MM.1S (cell line): ENCODE data around the gene KDM2A.

ENCODE experiments used
- DNase-seq: peaks from one replicate; pipeline ENCODE4 v3.0.0-alpha.2; 2015
- H2AFZ ChIP-seq: fragments of 300-600 bp; sonication (generic); 2 replicates; pipeline ENCODE4 v1.6.0; 2016; ENCODE audit warnings: antibody characterized with exemption, low read length
- H3F3A ChIP-seq: fragments of 300-600 bp; sonication (generic); 2 replicates; pipeline ENCODE4 v1.6.1; 2016; ENCODE audit warnings: mild to moderate bottlenecking, antibody characterized with exemption, low read length, moderate library complexity, mixed read lengths; ENCODE audit not compliant: insufficient read depth
- H3K27ac ChIP-seq: fragments of 300-600 bp; sonication (generic); 2 replicates; pipeline ENCODE4 v1.5.1; 2016; ENCODE audit warnings: mild to moderate bottlenecking, low read length
- H3K27me3 ChIP-seq: fragments of 300-600 bp; sonication (generic); replicated peaks from 2 replicates; pipeline ENCODE4 v1.6.0; 2016; ENCODE audit warnings: low read length; ENCODE audit not compliant: insufficient read depth
- H3K36me3 ChIP-seq: fragments of 300-600 bp; sonication (generic); replicated peaks from 2 replicates; pipeline ENCODE4 v1.6.1; 2016; ENCODE audit warnings: mild to moderate bottlenecking, low read length, mixed read lengths; ENCODE audit not compliant: insufficient read depth
- H3K4me1 ChIP-seq: fragments of 300-600 bp; sonication (generic); 2 replicates; pipeline ENCODE4 v1.6.1; 2016; ENCODE audit warnings: low read length, mixed read lengths
- H3K4me2 ChIP-seq: fragments of 300-600 bp; sonication (generic); 2 replicates; pipeline ENCODE4 v1.6.0; 2016; ENCODE audit warnings: low read depth, low read length
- H3K4me3 ChIP-seq: fragments of 300-600 bp; sonication (generic); 2 replicates; pipeline ENCODE4 v1.5.1; 2016; ENCODE audit warnings: low read length, mixed read lengths
- H3K79me2 ChIP-seq: fragments of 300-600 bp; sonication (generic); 2 replicates; pipeline ENCODE4 v1.6.1; 2016; ENCODE audit warnings: mixed run types, low read length, mixed read lengths
- H3K9ac ChIP-seq: fragments of 300-600 bp; sonication (generic); 2 replicates; pipeline ENCODE4 v1.6.1; 2016; ENCODE audit warnings: low read length, mixed read lengths
- H3K9me2 ChIP-seq: fragments of 300-600 bp; sonication (generic); replicated peaks from 2 replicates; pipeline ENCODE4 v1.6.1; 2016; ENCODE audit warnings: mild to moderate bottlenecking, low read length, mixed read lengths; ENCODE audit not compliant: insufficient read depth
- H3K9me3 ChIP-seq: fragments of 300-600 bp; sonication (generic); replicated peaks from 2 replicates; pipeline ENCODE4 v1.6.1; 2016; ENCODE audit warnings: mild to moderate bottlenecking, low read length, mixed read lengths; ENCODE audit not compliant: insufficient read depth
- H4K20me1 ChIP-seq: fragments of 300-600 bp; sonication (generic); 2 replicates; pipeline ENCODE4 v1.6.1; 2016; ENCODE audit warnings: mild to moderate bottlenecking, low read length, moderate library complexity, mixed read lengths; ENCODE audit not compliant: insufficient read depth
- EZH2 ChIP-seq: fragments of 300-600 bp; sonication (generic); optimal IDR thresholded peaks from 2 replicates; pipeline ENCODE3; 2017; ENCODE audit warnings: low read depth, mild to moderate bottlenecking, antibody characterized with exemption, low read length, mixed read lengths
- EZH2phosphoT487 ChIP-seq: fragments of 300-600 bp; sonication (generic); IDR thresholded peaks from 2 replicates; pipeline ENCODE4 v1.6.1; 2018; ENCODE audit warnings: antibody characterized with exemption, low read length
- TF ChIP-seq, protein P1 (sequence below): fragments of 300-600 bp; sonication (generic); IDR thresholded peaks from 2 replicates; pipeline ENCODE4 v1.5.1; 2016; ENCODE audit warnings: antibody characterized with exemption, low read length, mixed read lengths

The KDM2A gene

DNA sequence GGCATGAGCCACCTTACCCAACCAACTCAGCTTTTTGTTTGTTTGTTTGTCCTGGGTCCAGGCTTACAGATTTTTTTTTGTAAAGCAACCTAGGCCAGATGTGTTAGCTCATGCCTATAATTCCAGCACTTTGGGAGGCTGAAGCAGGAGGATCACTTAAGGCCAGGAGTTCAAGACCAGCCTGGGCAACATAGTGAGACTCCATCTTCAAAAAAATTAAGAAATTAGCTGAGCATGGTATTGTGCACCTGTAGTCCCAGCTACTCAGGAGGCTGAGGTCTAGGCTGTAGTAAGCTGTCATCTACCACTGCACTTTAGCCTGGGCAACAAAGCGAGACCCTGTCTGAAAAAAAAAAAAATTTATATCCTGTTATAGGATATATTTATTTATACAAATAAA lies 118.5 kb downstream of the KDM2A start:
- H4K20me1 ChIP-seq: peaks cover 10% of the 10 kb centered on the region
- TF ChIP-seq, protein P1, sequence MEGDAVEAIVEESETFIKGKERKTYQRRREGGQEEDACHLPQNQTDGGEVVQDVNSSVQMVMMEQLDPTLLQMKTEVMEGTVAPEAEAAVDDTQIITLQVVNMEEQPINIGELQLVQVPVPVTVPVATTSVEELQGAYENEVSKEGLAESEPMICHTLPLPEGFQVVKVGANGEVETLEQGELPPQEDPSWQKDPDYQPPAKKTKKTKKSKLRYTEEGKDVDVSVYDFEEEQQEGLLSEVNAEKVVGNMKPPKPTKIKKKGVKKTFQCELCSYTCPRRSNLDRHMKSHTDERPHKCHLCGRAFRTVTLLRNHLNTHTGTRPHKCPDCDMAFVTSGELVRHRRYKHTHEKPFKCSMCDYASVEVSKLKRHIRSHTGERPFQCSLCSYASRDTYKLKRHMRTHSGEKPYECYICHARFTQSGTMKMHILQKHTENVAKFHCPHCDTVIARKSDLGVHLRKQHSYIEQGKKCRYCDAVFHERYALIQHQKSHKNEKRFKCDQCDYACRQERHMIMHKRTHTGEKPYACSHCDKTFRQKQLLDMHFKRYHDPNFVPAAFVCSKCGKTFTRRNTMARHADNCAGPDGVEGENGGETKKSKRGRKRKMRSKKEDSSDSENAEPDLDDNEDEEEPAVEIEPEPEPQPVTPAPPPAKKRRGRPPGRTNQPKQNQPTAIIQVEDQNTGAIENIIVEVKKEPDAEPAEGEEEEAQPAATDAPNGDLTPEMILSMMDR: no peak
- TF ChIP-seq EZH2phosphoT487 (no peak), EZH2 (no peak)
- H3K27ac ChIP-seq: no peak overlapping the region
- no peak overlapping the region for H3K4me2 ChIP-seq
- no peaks in the 10 kb centered on the region for H3K9me2 ChIP-seq
- H3K27me3 ChIP-seq: no peaks in the 10 kb centered on the region
- H2AFZ ChIP-seq: no peak overlapping the region
- H3K36me3 ChIP-seq: no peaks in the 10 kb centered on the region
- H3K79me2 ChIP-seq: peaks cover 74% of the 10 kb centered on the region
- peaks cover 23% of the 10 kb centered on the region for H3K4me1 ChIP-seq
- H3F3A ChIP-seq: peaks cover 39% of the 10 kb centered on the region
- H3K9ac ChIP-seq: no peak overlapping the region
- no peak for DNase-seq
- no peaks in the 10 kb centered on the region for H3K9me3 ChIP-seq
- no peak overlapping the region for H3K4me3 ChIP-seq

DNA sequence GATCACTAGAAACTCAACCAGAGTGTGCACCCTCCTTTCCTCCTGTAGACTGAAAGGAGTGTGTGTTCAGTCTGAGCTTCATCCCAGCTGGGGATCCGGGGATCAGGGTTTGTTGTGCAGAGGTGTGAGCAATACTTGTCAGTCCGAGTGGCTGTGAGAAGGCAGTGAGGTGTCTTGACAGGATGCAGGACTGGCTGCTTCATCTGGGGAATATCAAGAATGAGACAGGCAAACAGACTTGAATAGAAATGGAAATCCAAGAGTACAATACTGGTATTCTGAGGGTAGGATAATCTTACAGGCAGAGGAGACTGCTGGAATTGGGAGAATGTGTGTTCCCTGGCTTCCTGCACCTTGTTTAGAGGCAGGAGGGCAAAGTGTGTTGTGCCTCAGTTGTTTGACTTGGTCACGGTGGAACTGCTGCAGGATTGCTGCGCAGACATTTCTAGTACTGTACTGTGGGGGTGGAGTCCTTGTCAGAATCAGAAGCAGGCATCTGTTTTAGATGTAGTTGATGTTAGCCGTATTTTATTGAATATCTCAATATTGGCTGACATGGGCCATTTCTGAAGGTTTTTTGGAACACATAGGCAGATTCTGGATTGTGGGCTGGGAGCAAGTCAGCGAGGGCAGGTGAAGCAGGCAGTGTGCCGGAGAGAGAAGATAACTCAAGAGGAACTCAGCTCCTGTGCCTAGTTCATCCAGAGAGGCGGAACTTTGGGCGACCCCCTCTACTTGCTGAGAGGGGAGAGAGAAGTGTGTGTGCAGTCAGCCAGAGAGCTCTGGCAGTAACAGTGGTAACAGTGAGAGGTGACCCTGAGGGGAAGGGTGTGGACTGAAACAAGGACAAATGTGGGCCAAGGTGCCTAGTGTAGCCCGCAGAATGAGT lies 120.1 kb downstream of the KDM2A start:
- TF ChIP-seq EZH2phosphoT487 (no peak), EZH2 (no peak)
- TF ChIP-seq, protein P1: no peak
- peak overlapping the region; percentile 97 for H3K27ac ChIP-seq
- peaks cover 33% of the 10 kb centered on the region for H3F3A ChIP-seq
- peak overlapping the region; percentile 86 for H3K4me2 ChIP-seq
- no peaks in the 10 kb centered on the region for H3K9me2 ChIP-seq
- peaks cover 23% of the 10 kb centered on the region for H4K20me1 ChIP-seq
- no peak overlapping the region for H2AFZ ChIP-seq
- no peaks in the 10 kb centered on the region for H3K27me3 ChIP-seq
- DNase-seq: peak; percentile 21
- peak overlapping the region; percentile 49 for H3K4me3 ChIP-seq
- peaks cover 27% of the 10 kb centered on the region for H3K4me1 ChIP-seq
- peak overlapping the region; percentile 48 for H3K9ac ChIP-seq
- peaks cover 79% of the 10 kb centered on the region for H3K79me2 ChIP-seq
- H3K9me3 ChIP-seq: no peaks in the 10 kb centered on the region
- H3K36me3 ChIP-seq: peaks cover 13% of the 10 kb centered on the region; the same call in 1 of the 2 replicates

DNA sequence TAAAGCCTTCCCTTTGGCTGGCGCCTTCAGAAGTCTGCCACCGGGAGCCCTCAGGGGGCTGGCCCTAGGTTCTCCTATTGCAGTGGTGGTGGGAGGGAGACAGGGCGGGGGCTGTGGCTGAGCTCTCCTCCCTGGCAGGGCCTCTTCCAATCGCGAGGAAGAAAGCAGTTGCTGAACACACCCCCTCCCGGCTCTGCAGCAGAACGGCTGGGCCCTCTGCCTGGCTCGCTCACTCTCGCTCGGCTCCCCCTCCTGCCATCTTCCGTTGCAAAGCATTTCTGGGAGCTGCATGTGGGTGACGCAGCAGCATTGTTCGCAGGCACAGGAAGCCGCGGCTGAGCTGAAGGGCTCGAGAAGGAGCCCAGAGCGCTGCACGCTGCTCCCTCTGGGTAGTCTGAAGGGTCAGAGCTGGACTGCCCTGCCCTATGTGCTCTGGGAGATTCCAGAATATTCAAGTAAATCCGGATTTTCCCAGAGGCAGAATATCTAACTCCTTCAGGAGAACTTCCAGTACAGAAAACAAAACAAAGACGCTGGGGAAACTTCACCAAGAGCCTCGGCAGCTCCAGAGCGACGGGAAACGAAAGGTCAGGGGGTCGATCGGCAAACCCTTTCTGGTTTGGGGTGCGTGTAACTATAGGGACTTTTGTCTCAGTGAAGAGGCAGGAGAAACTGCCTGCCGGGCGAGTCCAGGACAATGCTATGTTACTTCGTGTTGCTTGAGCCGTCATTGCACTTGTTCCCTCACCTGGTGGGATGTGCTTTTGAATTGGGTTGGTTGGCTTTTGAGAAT lies 120.9 kb downstream of the KDM2A start:
- Histone ChIP-seq H2AFZ (no peak overlapping the region), H3K4me3 (peak overlapping the region; percentile 88), H3K4me2 (peak overlapping the region; percentile 90), H3K36me3 (peaks cover 15% of the 10 kb centered on the region), H4K20me1 (peaks cover 24% of the 10 kb centered on the region), H3K27me3 (no peaks in the 10 kb centered on the region), H3K27ac (peak overlapping the region; percentile 97), H3K79me2 (peaks cover 82% of the 10 kb centered on the region), H3K9me3 (no peaks in the 10 kb centered on the region), H3K9ac (peak overlapping the region; percentile 96), H3F3A (peaks cover 33% of the 10 kb centered on the region), H3K4me1 (peaks cover 27% of the 10 kb centered on the region), H3K9me2 (no peaks in the 10 kb centered on the region)
- TF ChIP-seq EZH2phosphoT487 (no peak), EZH2 (no peak)
- TF ChIP-seq, protein P1: no peak
- peak; percentile 99 for DNase-seq
